ENCODE results near the gene KRT5.

The KRT5 gene

DNA sequence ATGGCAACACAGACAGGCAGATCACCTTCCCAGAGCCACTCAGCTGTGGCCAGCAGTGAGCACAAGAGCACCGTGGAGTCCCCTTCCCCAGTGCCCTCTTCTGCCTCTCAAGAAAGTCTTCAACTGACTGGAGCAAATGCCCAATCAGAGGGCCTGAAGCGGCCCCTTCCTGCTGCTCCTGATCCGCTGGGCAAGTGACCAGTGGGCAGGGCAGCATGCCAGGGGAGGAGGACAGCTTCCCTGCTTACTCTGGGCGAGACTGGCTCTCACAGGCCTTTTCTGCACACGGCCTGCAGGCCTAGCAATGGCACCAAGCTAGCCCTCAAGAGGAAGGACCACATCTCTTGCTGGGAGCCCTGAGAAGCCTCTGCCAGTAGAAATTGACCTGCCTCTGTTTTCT is 31.9 kb upstream of the KRT5 start:
- Histone ChIP-seq H3K36me3 (ENCODE audit: control insufficient read depth, insufficient read depth, low read length) (no peaks in the 10 kb centered on the region), H3K4me1 (ENCODE audit: control insufficient read depth, insufficient read depth, low read length) (no peaks in the 10 kb centered on the region), H3K4me3 (ENCODE audit: low read depth, low read length) (no peak overlapping the region), H3K9me3 (ENCODE audit: control insufficient read depth, insufficient read depth, low read depth, low read length) (no peaks in the 10 kb centered on the region), H3K9ac (ENCODE audit: low read length) (no peak overlapping the region), H3K27me3 (ENCODE audit: control insufficient read depth, insufficient read depth, low read length) (0 out of 2 replicates have a peak, but pooled peaks cover 6% of the 10 kb centered on the region), H3K27ac (ENCODE audit: low read depth, low read length) (no peak overlapping the region)

- Histone ChIP-seq H3K9me3 (ENCODE audit: control insufficient read depth, insufficient read depth, low read depth, low read length) (no peaks in the 10 kb centered on the region), H3K4me3 (ENCODE audit: low read depth, low read length) (no peak overlapping the region), H3K4me1 (ENCODE audit: control insufficient read depth, insufficient read depth, low read length) (no peaks in the 10 kb centered on the region), H3K9ac (ENCODE audit: low read length) (no peak overlapping the region), H3K27me3 (ENCODE audit: control insufficient read depth, insufficient read depth, low read length) (0 out of 2 replicates have a peak, but pooled peaks cover 6% of the 10 kb centered on the region), H3K36me3 (ENCODE audit: control insufficient read depth, insufficient read depth, low read length) (no peaks in the 10 kb centered on the region), H3K27ac (ENCODE audit: low read depth, low read length) (no peak overlapping the region)
Measured at GRCh38 chr12:52551216-52551865, 31.1 kb upstream of the KRT5 start.

DNA sequence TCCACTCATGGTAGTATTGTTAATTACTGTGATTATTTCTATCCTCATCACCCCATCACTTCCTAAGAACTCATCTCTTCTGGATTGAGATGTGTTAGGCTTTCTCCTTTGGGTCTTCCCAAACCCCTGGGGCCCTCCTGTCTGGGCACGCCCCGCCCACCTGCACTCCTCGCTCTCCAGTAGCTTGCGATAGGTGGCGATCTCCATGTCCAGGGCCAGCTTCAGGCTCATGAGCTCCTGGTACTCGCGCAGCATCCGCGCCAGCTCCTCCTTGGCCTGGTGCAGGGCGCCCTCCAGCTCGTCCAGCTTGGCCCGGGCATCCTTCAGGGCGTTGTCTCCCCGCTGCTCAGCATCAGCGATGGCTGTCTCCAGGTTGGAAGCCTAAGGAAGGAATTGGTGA is 25.9 kb upstream of the KRT5 start:
- Histone ChIP-seq H3K9ac (ENCODE audit: low read length) (no peak overlapping the region), H3K4me1 (ENCODE audit: control insufficient read depth, insufficient read depth, low read length) (no peaks in the 10 kb centered on the region), H3K36me3 (ENCODE audit: control insufficient read depth, insufficient read depth, low read length) (no peaks in the 10 kb centered on the region), H3K27me3 (ENCODE audit: control insufficient read depth, insufficient read depth, low read length) (0 out of 2 replicates have a peak, but pooled peaks cover 6% of the 10 kb centered on the region), H3K27ac (ENCODE audit: low read depth, low read length) (no peak overlapping the region), H3K4me3 (ENCODE audit: low read depth, low read length) (no peak overlapping the region), H3K9me3 (ENCODE audit: control insufficient read depth, insufficient read depth, low read depth, low read length) (no peaks in the 10 kb centered on the region)

DNA sequence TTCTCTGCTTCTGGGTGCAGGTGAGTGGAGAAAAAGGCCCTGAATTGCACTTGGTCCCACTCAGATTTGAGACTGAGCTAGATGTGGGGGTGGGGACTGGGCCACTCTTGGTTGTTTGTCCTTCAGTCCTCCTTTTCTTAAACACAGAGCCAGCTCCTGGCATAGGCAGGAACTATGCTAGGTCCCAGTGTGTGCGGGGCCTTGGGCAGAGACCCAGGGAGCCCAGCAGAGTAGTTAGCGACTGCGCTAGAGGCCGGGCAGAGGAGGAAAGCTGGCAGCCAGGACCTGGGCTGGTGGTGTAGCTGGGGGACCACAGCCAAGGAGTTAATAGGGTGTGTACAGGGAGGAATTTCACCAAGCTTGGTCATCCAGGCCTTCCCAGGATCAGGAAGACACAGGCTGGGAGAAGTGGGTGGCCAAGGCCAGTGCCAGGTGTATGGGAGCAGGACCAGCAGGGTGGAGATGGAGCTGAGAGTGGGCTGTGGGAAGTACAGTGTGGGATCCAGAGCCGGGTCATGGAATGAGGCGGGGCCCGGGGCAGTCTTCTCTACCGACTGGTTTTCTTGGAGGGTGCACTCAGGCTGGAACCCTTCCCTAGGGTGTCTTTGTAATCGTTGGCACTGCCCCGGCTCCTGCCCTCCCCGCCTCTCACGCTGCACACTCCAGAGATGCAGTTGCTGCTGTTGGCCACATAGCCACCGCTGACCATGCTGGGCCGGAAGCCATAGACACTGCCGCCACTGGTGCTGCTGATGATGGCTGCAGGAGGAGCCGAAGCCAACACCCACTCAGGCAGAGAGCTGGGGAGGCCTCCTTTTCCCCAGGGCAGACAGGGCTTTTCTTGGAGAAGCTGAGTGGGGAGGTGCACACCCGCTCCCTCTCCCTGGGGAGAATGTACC is 24.0 kb upstream of the KRT5 start:
- Histone ChIP-seq H3K27ac (ENCODE audit: low read depth, low read length) (no peak overlapping the region), H3K9ac (ENCODE audit: low read length) (no peak overlapping the region), H3K36me3 (ENCODE audit: control insufficient read depth, insufficient read depth, low read length) (no peaks in the 10 kb centered on the region), H3K4me1 (ENCODE audit: control insufficient read depth, insufficient read depth, low read length) (no peaks in the 10 kb centered on the region), H3K27me3 (ENCODE audit: control insufficient read depth, insufficient read depth, low read length) (no peaks in the 10 kb centered on the region), H3K4me3 (ENCODE audit: low read depth, low read length) (no peak overlapping the region), H3K9me3 (ENCODE audit: control insufficient read depth, insufficient read depth, low read depth, low read length) (no peaks in the 10 kb centered on the region)

- no peak overlapping the region for H3K9ac ChIP-seq (ENCODE audit: low read length)
- H3K9me3 ChIP-seq (ENCODE audit: control insufficient read depth, insufficient read depth, low read depth, low read length), result no peaks in the 10 kb centered on the region
- H3K36me3 ChIP-seq (ENCODE audit: control insufficient read depth, insufficient read depth, low read length), result no peaks in the 10 kb centered on the region
- no peaks in the 10 kb centered on the region for H3K27me3 ChIP-seq (ENCODE audit: control insufficient read depth, insufficient read depth, low read length)
- no peaks in the 10 kb centered on the region; the same call in 1 of the 2 replicates for H3K4me1 ChIP-seq (ENCODE audit: control insufficient read depth, insufficient read depth, low read length)
- H3K4me3 ChIP-seq (ENCODE audit: low read depth, low read length), result no peak overlapping the region
- no peak overlapping the region for H3K27ac ChIP-seq (ENCODE audit: low read depth, low read length)
Measured at GRCh38 chr12:52542785-52543318, 22.7 kb upstream of the KRT5 start.

GRCh38 chr12:52542157-52542556 is 22.0 kb upstream of the KRT5 start:
- Histone ChIP-seq H3K4me1 (ENCODE audit: control insufficient read depth, insufficient read depth, low read length) (no peaks in the 10 kb centered on the region; the same call in 1 of the 2 replicates), H3K27me3 (ENCODE audit: control insufficient read depth, insufficient read depth, low read length) (no peaks in the 10 kb centered on the region), H3K9ac (ENCODE audit: low read length) (no peak overlapping the region)

DNA sequence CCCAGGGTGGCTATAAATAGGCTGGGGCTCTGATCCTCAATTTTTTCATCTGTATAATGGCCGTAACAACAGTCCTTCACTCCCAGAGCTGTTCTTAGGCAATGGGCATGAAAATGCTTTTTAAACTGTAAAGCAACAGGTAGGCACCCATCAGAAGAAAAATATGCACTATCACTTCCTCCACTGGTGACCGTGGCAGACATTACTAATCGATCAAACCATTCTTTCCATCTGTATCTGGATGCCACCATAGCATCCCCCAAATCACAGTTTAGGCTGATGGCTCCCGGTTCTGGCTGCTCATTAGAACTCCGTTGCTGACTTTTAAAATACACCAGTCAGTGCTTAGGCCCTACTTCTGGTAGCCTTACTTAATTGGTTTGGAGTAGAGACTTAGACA is 21.5 kb upstream of the KRT5 start:
- Histone ChIP-seq H3K36me3 (ENCODE audit: control insufficient read depth, insufficient read depth, low read length) (no peaks in the 10 kb centered on the region), H3K9me3 (ENCODE audit: control insufficient read depth, insufficient read depth, low read depth, low read length) (no peaks in the 10 kb centered on the region), H3K9ac (ENCODE audit: low read length) (no peak overlapping the region), H3K4me3 (ENCODE audit: low read depth, low read length) (no peak overlapping the region), H3K27me3 (ENCODE audit: control insufficient read depth, insufficient read depth, low read length) (no peaks in the 10 kb centered on the region), H3K27ac (ENCODE audit: low read depth, low read length) (no peak overlapping the region), H3K4me1 (ENCODE audit: control insufficient read depth, insufficient read depth, low read length) (no peaks in the 10 kb centered on the region; the same call in 1 of the 2 replicates)

More at GRCh38 chr12:52542157-52542556, 22.0 kb upstream of the KRT5 start:
- H3K27ac ChIP-seq (ENCODE audit: low read depth, low read length), result no peak overlapping the region
- no peak overlapping the region for H3K4me3 ChIP-seq (ENCODE audit: low read depth, low read length)
- H3K36me3 ChIP-seq (ENCODE audit: control insufficient read depth, insufficient read depth, low read length), result no peaks in the 10 kb centered on the region
- H3K9me3 ChIP-seq (ENCODE audit: control insufficient read depth, insufficient read depth, low read depth, low read length), result no peaks in the 10 kb centered on the region

DNA sequence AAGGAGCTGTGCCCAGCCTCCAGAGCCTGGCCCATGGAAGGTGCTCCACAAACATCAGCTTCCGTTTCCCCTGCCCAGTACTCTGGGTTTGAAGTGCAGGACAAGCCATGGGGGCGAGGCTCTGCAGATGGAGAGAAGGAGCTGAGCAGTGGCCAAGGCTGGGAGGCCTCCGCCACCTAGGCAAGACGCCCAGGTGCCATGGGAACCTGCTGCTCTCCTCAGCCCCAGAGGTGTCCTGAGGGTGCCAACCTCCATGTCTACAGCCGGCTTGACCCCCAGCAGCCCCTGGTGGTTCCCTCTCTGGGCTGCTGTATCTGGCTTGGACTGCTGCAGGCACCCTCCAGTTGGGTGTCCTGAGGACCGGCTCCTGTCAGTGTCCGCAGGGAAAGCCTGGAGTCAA is 20.3 kb upstream of the KRT5 start:
- no peak overlapping the region for H3K27ac ChIP-seq (ENCODE audit: low read depth, low read length)
- no peaks in the 10 kb centered on the region; the same call in 1 of the 2 replicates for H3K4me1 ChIP-seq (ENCODE audit: control insufficient read depth, insufficient read depth, low read length)
- no peak overlapping the region for H3K9ac ChIP-seq (ENCODE audit: low read length)
- no peak overlapping the region for H3K4me3 ChIP-seq (ENCODE audit: low read depth, low read length)
- H3K27me3 ChIP-seq (ENCODE audit: control insufficient read depth, insufficient read depth, low read length), result no peaks in the 10 kb centered on the region
- no peaks in the 10 kb centered on the region for H3K36me3 ChIP-seq (ENCODE audit: control insufficient read depth, insufficient read depth, low read length)
- no peaks in the 10 kb centered on the region for H3K9me3 ChIP-seq (ENCODE audit: control insufficient read depth, insufficient read depth, low read depth, low read length)

- Histone ChIP-seq H3K9ac (ENCODE audit: low read length) (no peak overlapping the region), H3K4me1 (ENCODE audit: control insufficient read depth, insufficient read depth, low read length) (no peaks in the 10 kb centered on the region; the same call in 1 of the 2 replicates), H3K27me3 (ENCODE audit: control insufficient read depth, insufficient read depth, low read length) (no peaks in the 10 kb centered on the region), H3K4me3 (ENCODE audit: low read depth, low read length) (no peak overlapping the region), H3K36me3 (ENCODE audit: control insufficient read depth, insufficient read depth, low read length) (no peaks in the 10 kb centered on the region), H3K9me3 (ENCODE audit: control insufficient read depth, insufficient read depth, low read depth, low read length) (no peaks in the 10 kb centered on the region), H3K27ac (ENCODE audit: low read depth, low read length) (no peak overlapping the region)
Measured at GRCh38 chr12:52539821-52540173, 19.6 kb upstream of the KRT5 start.

- Histone ChIP-seq H3K9me3 (ENCODE audit: control insufficient read depth, insufficient read depth, low read depth, low read length) (no peaks in the 10 kb centered on the region), H3K27me3 (ENCODE audit: control insufficient read depth, insufficient read depth, low read length) (no peaks in the 10 kb centered on the region), H3K4me1 (ENCODE audit: control insufficient read depth, insufficient read depth, low read length) (no peaks in the 10 kb centered on the region; the same call in 1 of the 2 replicates), H3K36me3 (ENCODE audit: control insufficient read depth, insufficient read depth, low read length) (no peaks in the 10 kb centered on the region), H3K4me3 (ENCODE audit: low read depth, low read length) (no peak overlapping the region), H3K9ac (ENCODE audit: low read length) (no peak overlapping the region), H3K27ac (ENCODE audit: low read depth, low read length) (no peak overlapping the region)
Measured at GRCh38 chr12:52539083-52539820, 19.1 kb upstream of the KRT5 start.

Data from HUES6 (cell line).